Stomach (tissue), 4 donors: ENCODE measurements around the gene ARPP21.

Experiments used
- POLR2A ChIP-seq, 4 donors: fragments of 450-650 bp; IDR thresholded peaks; one replicate each; pipeline ENCODE4 v1.6.1; 2016; ENCODE audit warnings: antibody characterized with exemption in 4 of 4, control low read depth in 2 of 4, mild to moderate bottlenecking in 1 of 4, moderate library complexity in 1 of 4
- POLR2AphosphoS5 ChIP-seq, 3 donors: sonication (generic); formaldehyde crosslinking; IDR thresholded peaks; one replicate each; pipeline ENCODE4 v1.6.1; 2016; ENCODE audit warnings: antibody characterized with exemption in 3 of 3
- TF ChIP-seq, protein P1 (sequence below), 7 experiments: fragments of 450-650 bp in 4 of 7; fragments of 200-600 bp in 3 of 7; sonication (generic) in 3 of 7; IDR thresholded peaks; one replicate each; pipeline ENCODE4 v1.5.1; 2016 to 2019; ENCODE audit warnings: antibody characterized with exemption in 7 of 7, control low read depth in 2 of 7, mild to moderate bottlenecking in 1 of 7

DNA sequence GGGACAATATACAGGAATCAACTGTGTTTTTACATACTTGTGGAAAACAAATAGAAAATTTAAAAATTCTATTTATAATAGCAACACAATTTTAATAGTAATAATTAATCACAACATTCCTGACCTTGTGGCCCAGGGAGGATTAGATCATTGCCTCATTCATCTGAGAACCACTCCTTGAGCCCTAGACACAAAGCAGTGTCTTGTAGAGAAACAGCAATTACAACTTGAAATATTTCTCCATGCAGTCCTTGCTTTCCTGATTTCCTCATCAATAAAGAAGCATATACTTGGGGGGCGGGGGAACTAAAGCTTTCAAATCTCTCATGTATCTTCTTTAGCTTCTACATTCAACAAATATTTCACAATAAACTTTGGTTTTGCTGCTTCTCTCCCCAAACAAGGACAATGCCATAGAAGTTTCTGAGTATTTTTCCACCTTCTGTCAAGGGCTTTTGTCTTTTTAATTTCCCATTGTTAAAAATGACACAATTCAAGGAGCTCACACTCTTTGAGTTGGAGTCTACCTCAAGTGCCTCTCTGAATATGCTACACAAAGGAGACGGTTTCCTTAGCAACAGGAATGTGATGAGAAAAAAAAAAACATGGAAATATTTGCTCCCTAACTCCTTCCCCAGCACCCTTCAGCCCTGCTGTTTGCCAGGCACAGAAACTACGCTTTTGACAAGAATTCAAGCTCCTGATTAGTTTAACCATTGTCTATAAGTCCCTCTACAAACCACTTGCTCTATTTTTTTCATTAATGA, 118.8 kb downstream of the ARPP21 start:
- TF ChIP-seq, protein P1, sequence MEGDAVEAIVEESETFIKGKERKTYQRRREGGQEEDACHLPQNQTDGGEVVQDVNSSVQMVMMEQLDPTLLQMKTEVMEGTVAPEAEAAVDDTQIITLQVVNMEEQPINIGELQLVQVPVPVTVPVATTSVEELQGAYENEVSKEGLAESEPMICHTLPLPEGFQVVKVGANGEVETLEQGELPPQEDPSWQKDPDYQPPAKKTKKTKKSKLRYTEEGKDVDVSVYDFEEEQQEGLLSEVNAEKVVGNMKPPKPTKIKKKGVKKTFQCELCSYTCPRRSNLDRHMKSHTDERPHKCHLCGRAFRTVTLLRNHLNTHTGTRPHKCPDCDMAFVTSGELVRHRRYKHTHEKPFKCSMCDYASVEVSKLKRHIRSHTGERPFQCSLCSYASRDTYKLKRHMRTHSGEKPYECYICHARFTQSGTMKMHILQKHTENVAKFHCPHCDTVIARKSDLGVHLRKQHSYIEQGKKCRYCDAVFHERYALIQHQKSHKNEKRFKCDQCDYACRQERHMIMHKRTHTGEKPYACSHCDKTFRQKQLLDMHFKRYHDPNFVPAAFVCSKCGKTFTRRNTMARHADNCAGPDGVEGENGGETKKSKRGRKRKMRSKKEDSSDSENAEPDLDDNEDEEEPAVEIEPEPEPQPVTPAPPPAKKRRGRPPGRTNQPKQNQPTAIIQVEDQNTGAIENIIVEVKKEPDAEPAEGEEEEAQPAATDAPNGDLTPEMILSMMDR (IDR thresholded peaks at IDR 0.05), result no peak
- TF ChIP-seq POLR2AphosphoS5 (IDR thresholded peaks at IDR 0.05) (no peak), POLR2A (IDR thresholded peaks at IDR 0.05) (no peak)
